HFFc6 (cell line): Measurements from ENCODE around the gene MYO18A. TPM values are rescaled to one million over a fixed set of nuclear protein-coding genes. Genes with fewer than 3 reads are reported as not detected.
A peak's percentile ranks its signal among the peaks of the same experiment; 100 is the strongest.

Experiments used
- DNase-seq: peaks from one replicate; pipeline ENCODE4 v3.0.0-alpha.2; 2018
- H3K27ac Mint-ChIP-seq: 2 replicates; pipeline ENCODE4 v1.8.0; 2020; ENCODE audit warnings: mild to moderate bottlenecking, mixed read lengths
- H3K27me3 Mint-ChIP-seq: 2 replicates; pipeline ENCODE4 v1.8.0; 2021; ENCODE audit warnings: mild to moderate bottlenecking, moderate library complexity, mixed read lengths; ENCODE audit not compliant: insufficient read depth
- H3K36me3 Mint-ChIP-seq: 2 replicates; pipeline ENCODE4 v1.8.0; 2021; ENCODE audit warnings: low read depth, mixed read lengths
- H3K4me1 Mint-ChIP-seq: 2 replicates; pipeline ENCODE4 v1.8.0; 2020; ENCODE audit warnings: low read depth, mixed read lengths
- H3K4me3 Mint-ChIP-seq: 2 replicates; pipeline ENCODE4 v1.8.0; 2020; ENCODE audit warnings: mild to moderate bottlenecking, moderate library complexity, mixed read lengths
- H3K9me3 Mint-ChIP-seq: 2 replicates; pipeline ENCODE4 v1.8.0; 2020; ENCODE audit warnings: mild to moderate bottlenecking, mixed read lengths
- CTCF ChIP-seq: fragments of 200-600 bp; sonication (generic); IDR thresholded peaks from 2 replicates; pipeline ENCODE4 v1.5.0; 2021; ENCODE audit warnings: antibody characterized with exemption, mild to moderate bottlenecking
- total RNA-seq, 6 experiments: library from RNA; stranded (reverse); fragmentation: NEBNext Ultra II Directional; extraction: Animal tissue kit (Norgen Biotek cat#: 25700); gene quantifications; 2 replicates in 1 of 6; 3 replicates in 5 of 6; pipeline ENCODE4 v1.2.3, GENCODE V29; 2021

Gene MYO18A
- total RNA-seq, 6 experiments from 2014 or later, result 39.2 to 57.7 (median 42.9) TPM

DNA sequence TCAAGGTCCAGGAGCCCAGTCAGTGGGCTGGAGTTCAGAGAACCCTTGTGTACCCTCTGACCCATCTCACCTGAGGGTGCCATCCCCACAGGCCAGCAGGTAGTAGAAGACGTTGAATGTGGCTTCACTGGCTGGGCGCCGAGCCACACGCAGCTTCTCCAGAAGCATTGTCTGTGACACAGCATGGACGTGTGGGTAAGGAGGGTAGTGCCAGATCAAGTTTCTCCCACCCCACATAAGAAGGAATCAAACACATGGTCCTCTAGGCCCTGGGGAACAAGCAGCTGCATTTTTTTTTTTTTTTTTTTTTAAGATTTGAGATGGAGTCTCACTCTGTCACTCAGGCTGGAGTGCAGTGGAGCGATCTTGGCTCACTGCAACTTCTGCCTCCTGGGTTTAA lies 60.9 kb downstream of the MYO18A start:
- Mint-ChIP-seq H3K27me3 (peaks cover 4% of the 10 kb centered on the region; the same call in 1 of the 2 replicates), H3K36me3 (peaks cover 10% of the 10 kb centered on the region), H3K27ac (peak overlapping the region; percentile 12; the same call in 1 of the 2 replicates), H3K4me3 (no peak overlapping the region), H3K9me3 (no peaks in the 10 kb centered on the region), H3K4me1 (peaks cover 3% of the 10 kb centered on the region; the same call in 1 of the 2 replicates)
- DNase-seq, result no peak
- TF ChIP-seq CTCF, result no peak

DNA sequence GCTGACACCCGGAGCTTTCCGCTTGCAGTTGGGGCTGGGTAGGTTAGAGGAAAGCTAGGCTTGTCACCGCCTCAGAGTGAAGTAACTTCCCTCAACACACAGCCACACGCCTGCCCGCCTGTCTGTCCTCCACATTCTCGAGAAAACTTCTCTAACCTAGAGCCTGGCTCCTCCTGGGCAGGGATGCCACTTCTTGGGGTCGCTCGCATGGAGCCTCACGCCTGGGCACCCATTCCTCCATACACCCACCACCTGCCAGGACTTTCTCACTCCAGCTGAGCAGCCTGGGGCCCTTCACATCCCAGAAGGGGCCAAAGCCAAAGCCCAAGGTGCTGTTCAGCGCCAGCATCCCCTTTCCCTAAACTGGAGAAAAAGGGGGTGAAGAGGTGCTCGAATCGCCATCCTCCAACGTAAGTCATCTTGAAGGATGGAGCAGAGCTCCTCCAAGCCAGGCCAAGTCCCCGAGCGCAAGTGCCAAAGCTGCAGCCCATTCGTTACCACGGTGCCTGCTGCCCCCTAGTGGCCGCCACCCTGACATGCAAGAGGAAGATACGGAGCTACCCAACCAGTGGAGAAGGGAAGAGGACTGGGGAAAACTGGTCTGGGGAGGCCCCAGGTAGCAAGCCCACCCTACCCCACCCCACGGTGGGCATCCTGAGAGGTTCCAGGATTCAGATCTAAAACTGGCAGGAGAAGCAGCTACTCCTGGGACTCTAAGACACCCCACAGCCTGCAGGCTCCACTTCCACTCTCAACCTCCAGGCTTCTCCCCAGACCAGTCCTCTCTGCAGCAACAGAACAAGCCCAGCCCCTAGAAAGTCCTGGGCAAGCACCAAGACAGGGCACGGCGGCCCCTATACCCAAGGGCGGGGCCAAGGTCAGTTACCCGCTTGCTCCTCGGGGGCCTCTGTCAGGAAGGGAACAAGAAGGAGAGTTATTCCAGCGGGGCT lies 63.1 kb downstream of the MYO18A start:
- Mint-ChIP-seq H3K4me1 (no peaks in the 10 kb centered on the region; the same call in 1 of the 2 replicates), H3K9me3 (no peaks in the 10 kb centered on the region), H3K36me3 (peaks cover 10% of the 10 kb centered on the region), H3K4me3 (no peak overlapping the region), H3K27me3 (peaks cover 2% of the 10 kb centered on the region; the same call in 1 of the 2 replicates), H3K27ac (peak overlapping the region; percentile 18; the same call in 1 of the 2 replicates)
- peak; percentile 99 for TF ChIP-seq CTCF
- DNase-seq, result peak; percentile 27

GRCh38 chr17:29115961-29116803 lies 64.0 kb downstream of the MYO18A start:
- Mint-ChIP-seq H3K4me1 (no peaks in the 10 kb centered on the region; the same call in 1 of the 2 replicates), H3K27me3 (peaks cover 1% of the 10 kb centered on the region; the same call in 1 of the 2 replicates), H3K27ac (no peak overlapping the region), H3K4me3 (no peak overlapping the region), H3K9me3 (no peaks in the 10 kb centered on the region), H3K36me3 (peaks cover 10% of the 10 kb centered on the region)
- DNase-seq, result peak; percentile 67
- peak; percentile 79 for TF ChIP-seq CTCF

- no peaks in the 10 kb centered on the region for H3K9me3 Mint-ChIP-seq
- DNase-seq, result no peak
Measured at GRCh38 chr17:29115435-29115834, 64.8 kb downstream of the MYO18A start.

More at GRCh38 chr17:29115435-29115834, 64.8 kb downstream of the MYO18A start:
- Mint-ChIP-seq H3K4me1 (no peaks in the 10 kb centered on the region; the same call in 1 of the 2 replicates), H3K27ac (no peak overlapping the region), H3K27me3 (peaks cover 1% of the 10 kb centered on the region; the same call in 1 of the 2 replicates), H3K4me3 (no peak overlapping the region), H3K36me3 (peaks cover 10% of the 10 kb centered on the region)
- TF ChIP-seq CTCF, result no peak
